Fibroblast of lung (primary cell): ENCODE results near the gene PRDX1. TPM values are rescaled to one million over a fixed set of nuclear protein-coding genes. Genes with fewer than 3 reads are reported as not detected.

Experiments used
- DNase-seq, 2 donors: peaks; one replicate each; pipeline versions ENCODE4 v3.0.0 to v3.0.0-alpha.2; 2010; ENCODE audit warnings: low read depth in 2 of 2
- H2AFZ ChIP-seq: 2 replicates; pipeline ENCODE4 v1.5.1; 2012; ENCODE audit warnings: low read length, control low read depth, inconsistent platforms
- H3K27ac ChIP-seq: 2 replicates; pipeline ENCODE4 v1.5.1; 2011; ENCODE audit warnings: low read length, control low read depth; ENCODE audit not compliant: insufficient read depth
- H3K27me3 ChIP-seq: 2 replicates; pipeline ENCODE4 v1.5.1; 2011; ENCODE audit warnings: mild to moderate bottlenecking, low read length; ENCODE audit not compliant: control insufficient read depth, insufficient read depth
- H3K36me3 ChIP-seq: 2 replicates; pipeline ENCODE4 v1.5.1; 2011; ENCODE audit warnings: low read length; ENCODE audit not compliant: control insufficient read depth, insufficient read depth
- H3K4me1 ChIP-seq: 2 replicates; pipeline ENCODE4 v1.5.1; 2011; ENCODE audit warnings: low read length; ENCODE audit not compliant: control insufficient read depth, insufficient read depth; ENCODE audit errors: extremely low read depth
- H3K4me2 ChIP-seq: 2 replicates; pipeline ENCODE4 v1.5.1; 2011; ENCODE audit warnings: low read length, control low read depth; ENCODE audit not compliant: insufficient read depth; ENCODE audit errors: extremely low read depth
- H3K4me3 ChIP-seq, 4 experiments: fragments of 200-600 bp in 1 of 4; sonication (generic) in 1 of 4; replicated peaks in 1 of 4; 2 replicates each; pipeline ENCODE4 v1.5.1; 2011 to 2016; ENCODE audit warnings: low read length in 4 of 4, low read depth in 3 of 4, mild to moderate bottlenecking in 3 of 4, control low read depth in 2 of 4, inconsistent platforms in 1 of 4, mixed read lengths in 1 of 4; ENCODE audit not compliant: insufficient read depth in 1 of 4; ENCODE audit errors: control extremely low read depth in 1 of 4
- H3K79me2 ChIP-seq: 2 replicates; pipeline ENCODE4 v1.5.1; 2012; ENCODE audit warnings: mild to moderate bottlenecking, low read length, inconsistent platforms; ENCODE audit not compliant: control insufficient read depth, insufficient read depth
- H3K9ac ChIP-seq: 2 replicates; pipeline ENCODE4 v1.5.1; 2011; ENCODE audit warnings: mild to moderate bottlenecking, low read length, control low read depth; ENCODE audit not compliant: insufficient read depth
- H3K9me3 ChIP-seq: 2 replicates; pipeline ENCODE4 v1.5.1; 2012; ENCODE audit warnings: low read depth, low read length; ENCODE audit not compliant: control insufficient read depth, insufficient read depth
- H4K20me1 ChIP-seq: 2 replicates; pipeline ENCODE4 v1.5.1; 2011; ENCODE audit warnings: low read length; ENCODE audit not compliant: control insufficient read depth, insufficient read depth; ENCODE audit errors: extremely low read depth
- CTCF ChIP-seq, 2 donors: IDR thresholded peaks in 1 of 2; conservative IDR thresholded peaks in 1 of 2; 1 replicate in 1 of 2; 2 replicates in 1 of 2; pipeline ENCODE4 v1.5.1; 2011 to 2012; ENCODE audit warnings: low read length in 2 of 2, control low read depth in 1 of 2, inconsistent platforms in 1 of 2, low read depth in 1 of 2, mild to moderate bottlenecking in 1 of 2
- EZH2 ChIP-seq: IDR thresholded peaks from 2 replicates; pipeline ENCODE4 v1.5.1; 2012; ENCODE audit warnings: low read length, control low read depth, mild to moderate bottlenecking; ENCODE audit errors: missing control alignments
- polyA plus RNA-seq, 2 donors: library from polyadenylated mRNA; depleted of rRNA in 1 of 2; stranded (reverse) in 1 of 2; unstranded in 1 of 2; fragments of >200 nt; gene quantifications; 2 replicates each; pipeline ENCODE4 v1.2.1, GENCODE V29; 2011 to 2012; ENCODE audit warnings: missing spikeins in 1 of 2
- total RNA-seq: library from RNA; depleted of rRNA; stranded (reverse); fragments of >200 nt; gene quantifications from 2 replicates; pipeline ENCODE4 v1.2.1, GENCODE V29; 2014

The PRDX1 gene
- total and polyA plus RNA-seq, 2 donors (not counting 1 experiment from before 2014, with no cell fraction given), result 420 to 789 TPM

DNA sequence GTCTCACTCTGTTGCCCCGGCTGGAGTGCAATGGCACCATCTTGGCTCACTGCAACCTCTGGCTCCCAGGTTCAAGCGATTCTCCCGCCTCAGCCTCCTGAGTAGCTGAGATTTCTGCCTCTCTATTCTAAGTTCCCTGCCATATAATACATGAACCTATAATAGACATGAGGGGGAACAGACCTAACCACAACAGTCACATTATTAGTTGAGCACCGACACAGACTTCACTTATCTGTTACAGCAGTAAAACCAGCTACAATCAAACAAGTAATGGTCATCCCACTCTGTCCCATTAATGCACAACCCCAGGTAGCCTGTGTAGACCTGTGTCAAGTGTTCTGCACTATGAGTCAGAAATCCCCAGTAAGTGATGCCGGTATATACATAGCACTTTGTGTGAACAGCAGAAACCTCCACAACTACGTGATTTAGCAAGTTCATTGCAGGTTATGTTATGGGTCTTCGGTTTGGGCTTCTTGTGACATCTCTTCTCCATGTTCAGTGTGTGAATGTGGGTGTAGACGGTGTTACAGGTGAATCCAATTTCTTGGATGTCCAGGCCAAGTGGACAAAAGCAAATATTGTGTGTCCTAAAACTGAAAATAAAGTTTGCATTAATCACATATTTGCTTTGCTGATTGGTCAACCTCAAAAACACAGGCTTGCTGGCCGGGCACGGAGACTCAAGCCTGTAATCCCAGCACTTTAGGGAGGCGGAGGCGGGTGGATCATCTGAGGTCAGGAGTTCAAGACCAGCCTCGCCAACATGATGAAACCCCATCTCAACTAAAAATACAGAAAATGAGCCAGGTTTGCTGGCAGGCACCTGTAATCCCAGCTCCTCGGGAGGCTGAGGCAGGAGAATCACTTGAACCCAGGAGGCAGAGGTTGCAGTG, 18.0 kb downstream of the PRDX1 start:
- H3K4me2 ChIP-seq, result no peak overlapping the region
- H3K9ac ChIP-seq, result no peak overlapping the region
- H4K20me1 ChIP-seq, result no peaks in the 10 kb centered on the region
- H3K27ac ChIP-seq, result no peak overlapping the region
- DNase-seq, result no peak
- H3K4me3 ChIP-seq, result no peak overlapping the region
- H3K9me3 ChIP-seq, result no peaks in the 10 kb centered on the region
- TF ChIP-seq CTCF (conservative IDR thresholded peaks at IDR 0.05 in 1 of 2, IDR thresholded peaks at IDR 0.05 in 1 of 2; ENCODE audit: low read depth in 1 of 2, low read length in 2 of 2), result no peak
- no peak for TF ChIP-seq EZH2
- no peaks in the 10 kb centered on the region for H3K79me2 ChIP-seq
- no peaks in the 10 kb centered on the region for H3K36me3 ChIP-seq
- no peaks in the 10 kb centered on the region for H3K4me1 ChIP-seq
- no peak overlapping the region for H2AFZ ChIP-seq
- no peaks in the 10 kb centered on the region for H3K27me3 ChIP-seq

GRCh38 chr1:45501505-45501859, 20.2 kb downstream of the PRDX1 start:
- H4K20me1 ChIP-seq, result no peaks in the 10 kb centered on the region
- no peaks in the 10 kb centered on the region for H3K4me1 ChIP-seq
- H3K79me2 ChIP-seq, result no peaks in the 10 kb centered on the region
- H2AFZ ChIP-seq, result no peak overlapping the region
- no peak overlapping the region for H3K4me2 ChIP-seq
- no peak overlapping the region for H3K27ac ChIP-seq
- H3K36me3 ChIP-seq, result no peaks in the 10 kb centered on the region
- no peak for TF ChIP-seq CTCF (conservative IDR thresholded peaks at IDR 0.05 in 1 of 2, IDR thresholded peaks at IDR 0.05 in 1 of 2; ENCODE audit: low read depth in 1 of 2, low read length in 2 of 2)
- no peak for TF ChIP-seq EZH2
- no peak for DNase-seq
- no peaks in the 10 kb centered on the region for H3K9me3 ChIP-seq
- no peak overlapping the region for H3K4me3 ChIP-seq
- H3K9ac ChIP-seq, result no peak overlapping the region
- no peaks in the 10 kb centered on the region for H3K27me3 ChIP-seq

DNA sequence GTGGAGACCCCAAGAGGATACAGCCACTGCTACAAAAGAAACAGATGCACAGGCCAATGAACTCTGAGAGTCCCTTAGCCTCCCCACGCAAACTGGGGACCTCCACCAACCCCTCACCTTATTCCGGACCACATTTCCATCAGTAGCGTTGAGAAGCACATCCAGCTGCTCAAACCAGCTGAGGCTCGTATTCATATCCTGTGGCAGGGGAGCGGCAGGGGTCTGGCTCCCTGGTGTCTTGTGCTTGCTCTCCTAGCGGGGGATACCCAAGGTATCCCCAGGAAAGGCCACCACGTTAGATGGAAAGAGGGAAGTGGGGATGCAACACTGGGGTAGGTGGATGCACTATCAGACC, 22.3 kb downstream of the PRDX1 start:
- Histone ChIP-seq H3K9me3 (no peaks in the 10 kb centered on the region), H2AFZ (peak overlapping the region; percentile 74), H4K20me1 (no peaks in the 10 kb centered on the region), H3K4me3 (peak overlapping the region; percentile 19 to 84 (median 63)), H3K4me2 (peak overlapping the region; percentile 66), H3K9ac (no peak overlapping the region), H3K4me1 (no peaks in the 10 kb centered on the region), H3K27me3 (no peaks in the 10 kb centered on the region), H3K79me2 (no peaks in the 10 kb centered on the region), H3K27ac (no peak overlapping the region), H3K36me3 (no peaks in the 10 kb centered on the region)
- DNase-seq, result peak in 1 of 2 donors; percentile 7
- no peak for TF ChIP-seq CTCF (conservative IDR thresholded peaks at IDR 0.05 in 1 of 2, IDR thresholded peaks at IDR 0.05 in 1 of 2; ENCODE audit: low read depth in 1 of 2, low read length in 2 of 2)
- no peak for TF ChIP-seq EZH2
